NCI-H446 treated with DMSO at 0.1 percent for 48 hours (cell line): ENCODE data around the gene SMKR1.
A peak's percentile ranks its signal among the peaks of the same experiment; 100 is the strongest.
"Not testable (repeated sequence)": the region's sequence is repeated elsewhere in the genome, so short reads cannot be mapped to it uniquely, and the experiment has no call there.

Experiments used
- DNase-seq: peaks from one replicate; lab custom pipeline; 2025; lab: John Stamatoyannopoulos, UW

SMKR1 gene

DNA sequence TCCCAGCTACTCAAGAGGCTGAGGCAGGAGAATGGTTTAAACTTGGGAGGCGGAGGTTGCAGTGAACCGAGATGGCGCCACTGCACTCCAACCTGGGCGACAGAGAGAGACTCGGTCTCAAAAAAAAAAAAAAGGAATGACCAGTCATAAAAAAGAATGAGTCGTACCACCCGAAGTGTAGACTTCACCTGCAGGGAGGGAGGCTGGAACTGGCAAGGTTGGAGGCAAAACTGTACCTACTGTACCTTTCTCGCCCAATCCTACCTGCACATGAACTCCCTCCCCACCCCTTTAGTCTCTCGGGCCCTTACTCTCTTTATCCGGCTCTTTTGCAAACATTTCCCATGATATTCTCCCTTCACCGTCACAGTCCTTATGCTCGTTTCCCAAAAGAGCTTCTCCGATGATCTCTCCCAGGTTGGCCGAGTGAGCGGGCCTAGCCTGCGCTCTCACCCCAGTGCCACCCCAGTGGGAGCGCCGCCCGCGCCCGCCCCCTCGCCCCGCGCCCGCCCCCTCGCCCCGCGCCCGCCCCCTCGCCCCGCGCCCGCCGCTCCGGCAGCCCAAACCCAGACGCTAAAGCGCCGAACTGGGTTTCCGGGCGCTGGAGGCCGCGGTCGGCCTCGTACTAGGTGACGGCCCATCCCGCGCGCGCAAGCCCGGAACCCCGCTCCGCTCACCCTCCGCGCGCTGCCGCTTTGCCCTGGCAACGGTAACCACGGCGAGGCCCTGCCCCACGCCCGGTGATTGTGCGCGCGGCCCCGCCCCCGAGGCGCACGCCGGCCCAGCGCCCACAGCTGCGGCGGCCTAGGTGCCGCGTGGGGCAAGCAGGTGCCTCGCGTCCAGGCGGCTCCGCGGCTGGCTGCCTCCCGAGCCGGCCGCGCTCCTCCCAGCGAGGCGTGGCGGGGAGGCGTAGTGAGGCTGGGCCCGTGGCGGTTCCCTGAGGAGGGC is at the start of gene SMKR1:
TSS of gene SMKR1 (plus strand) at position 772 of the 948 bp plus-strand sequence. CDS start 294 bp downstream, outside the sequence.
- DNase-seq: peak; percentile 1

DNA sequence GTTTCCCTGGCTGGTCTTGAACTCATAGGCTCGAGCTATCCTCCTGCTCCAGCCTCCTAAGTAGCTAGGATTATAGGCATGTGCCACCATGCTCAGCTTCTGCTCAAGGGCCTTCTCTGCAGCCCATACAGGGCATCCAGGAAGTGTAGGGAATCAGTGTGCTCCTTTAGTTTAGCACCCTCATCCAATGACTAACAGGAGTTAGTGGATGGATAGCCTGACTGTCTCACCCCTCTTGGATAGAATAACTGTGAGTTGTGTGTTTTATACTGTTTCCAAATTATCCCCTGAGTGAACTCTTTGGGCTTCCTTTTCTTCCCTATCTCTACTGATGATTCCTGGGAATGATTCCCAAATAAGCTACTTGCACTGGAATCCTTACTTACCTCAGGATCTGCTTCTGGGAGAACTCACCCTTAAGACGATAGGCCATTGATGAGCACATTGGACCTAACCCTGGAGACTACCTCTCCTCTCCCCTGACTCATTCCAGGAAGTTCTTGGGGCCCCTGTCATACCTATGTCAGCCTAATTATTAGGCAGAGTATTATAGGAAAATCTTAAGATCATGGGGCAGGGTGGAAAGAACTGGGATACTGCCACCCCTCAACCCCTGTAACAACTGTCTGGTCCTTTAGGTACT is 49.6 kb upstream of the SMKR1 start:
- no peak for DNase-seq

DNA sequence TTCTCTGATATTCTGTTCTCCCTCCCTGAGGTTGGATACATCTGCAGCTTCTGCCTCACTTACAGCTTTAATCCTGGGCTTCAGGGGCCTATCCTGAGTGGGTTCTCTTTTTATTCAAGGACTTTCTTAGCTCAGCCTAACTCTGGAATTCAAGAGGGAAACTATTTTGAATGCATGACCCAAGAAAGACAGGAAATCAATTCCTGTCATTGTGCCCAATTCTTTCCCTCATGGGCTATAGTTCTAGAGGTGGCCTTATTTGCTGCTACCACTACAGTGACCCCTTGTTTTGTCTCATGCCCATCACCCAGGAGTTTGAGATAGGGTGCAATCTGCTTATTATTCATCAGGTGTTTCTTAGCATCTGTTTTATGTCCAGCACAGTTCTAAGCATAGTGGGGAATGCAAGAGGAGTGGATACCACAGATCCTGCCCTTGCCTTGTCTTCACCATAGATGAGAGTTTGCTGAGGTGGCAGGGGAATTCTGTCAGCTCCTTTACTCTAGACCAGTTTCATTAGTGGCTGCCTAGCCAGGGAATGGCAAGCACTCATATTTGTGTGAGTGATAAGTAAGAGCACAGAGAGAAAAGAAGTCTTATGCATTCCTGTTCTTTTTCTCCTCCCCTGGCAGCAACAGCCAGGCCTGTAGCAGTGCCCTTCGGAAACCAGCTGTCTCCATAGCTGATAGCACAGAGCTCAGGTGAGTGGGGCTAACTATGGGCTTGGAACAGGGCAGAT is 48.7 kb upstream of the SMKR1 start:
- no peak for DNase-seq

- DNase-seq: no peak
Observed at GRCh38 chr7:129454249-129454551, 48.1 kb upstream of the SMKR1 start.

- DNase-seq: no peak
Observed at GRCh38 chr7:129456421-129456820, 45.9 kb upstream of the SMKR1 start.

GRCh38 chr7:129457101-129457500 is 45.2 kb upstream of the SMKR1 start:
- DNase-seq: no peak

- no peak for DNase-seq
Observed at GRCh38 chr7:129458171-129458570, 44.2 kb upstream of the SMKR1 start.

DNA sequence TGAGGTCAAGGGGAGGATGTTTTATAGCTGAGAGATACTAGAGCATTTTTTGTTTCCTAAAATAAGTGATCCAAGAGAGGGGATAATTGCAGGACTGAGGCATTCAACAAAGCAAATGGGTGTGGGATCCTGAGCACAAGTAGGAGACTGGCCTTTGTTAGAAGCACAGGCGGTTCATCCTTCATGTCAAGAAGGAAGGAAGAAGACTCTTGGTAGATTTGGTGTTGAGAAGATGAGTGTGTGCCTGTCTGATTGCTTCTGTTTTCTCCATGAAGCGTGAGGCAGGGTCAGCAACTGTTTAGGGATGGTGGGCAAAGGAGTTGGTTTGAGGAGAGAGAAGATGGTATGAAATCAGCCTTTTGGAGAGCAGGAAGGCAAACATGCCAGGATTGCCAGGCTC is 40.5 kb upstream of the SMKR1 start:
- no peak for DNase-seq

DNA sequence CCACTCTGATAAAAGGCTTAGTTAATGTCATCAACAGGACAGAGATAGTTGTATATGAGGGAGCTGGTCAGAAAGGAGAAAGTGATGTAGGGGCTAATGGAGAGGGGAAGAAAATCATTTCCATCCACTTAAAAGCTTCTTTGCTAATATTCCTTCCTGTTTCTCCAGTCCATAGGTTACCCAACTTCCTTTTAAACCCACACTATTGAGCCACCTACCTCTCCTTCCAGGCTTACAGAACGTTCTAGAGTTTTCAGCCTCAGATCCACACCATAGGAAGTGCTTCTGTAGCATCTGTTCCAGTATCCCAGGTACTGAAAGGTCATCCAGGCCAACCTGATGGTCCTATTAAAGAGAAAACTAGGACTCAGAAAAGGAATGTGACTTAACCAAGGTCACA is 39.9 kb upstream of the SMKR1 start:
- no peak for DNase-seq

DNA sequence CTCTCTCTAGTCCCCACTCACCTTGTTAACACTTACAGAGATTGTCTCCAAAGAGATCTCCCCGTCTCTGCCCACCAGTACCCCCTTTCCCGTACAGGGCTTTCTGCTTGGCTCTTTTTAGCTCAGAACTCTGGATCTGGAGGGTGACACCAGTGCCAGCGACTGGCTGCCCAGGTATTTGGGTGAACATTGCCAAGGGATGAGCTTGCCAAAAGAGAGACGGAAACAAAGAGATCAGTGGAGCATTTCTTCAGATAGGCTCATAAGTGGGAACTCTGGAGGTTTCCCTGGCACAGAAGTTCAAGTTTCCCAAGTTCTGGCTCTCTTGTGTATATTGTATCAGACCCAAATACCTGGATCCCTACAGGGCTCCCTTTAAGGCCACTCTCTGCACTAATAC is 38.1 kb upstream of the SMKR1 start:
- no peak for DNase-seq

DNA sequence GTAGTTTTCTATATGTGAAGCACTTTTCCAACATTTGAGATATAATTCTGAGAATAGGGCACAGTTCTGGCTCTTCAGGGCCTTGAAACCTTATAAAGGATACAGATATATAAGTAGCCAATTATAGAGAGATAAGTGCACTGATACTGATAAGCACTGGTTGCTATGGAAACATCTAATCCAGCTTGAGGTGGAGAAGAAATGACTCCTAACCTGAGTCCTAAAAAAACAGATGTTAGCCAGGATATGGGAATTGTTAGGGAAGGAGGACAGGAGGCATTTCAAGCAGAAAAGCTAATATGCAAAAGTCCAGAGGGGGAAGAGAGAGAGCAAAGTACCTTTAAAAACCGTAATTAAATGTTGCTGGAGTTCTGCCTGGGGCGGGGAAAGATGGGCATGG is 37.3 kb upstream of the SMKR1 start:
- DNase-seq: no peak

- DNase-seq: no peak
Observed at GRCh38 chr7:129466796-129467195, 35.5 kb upstream of the SMKR1 start.

GRCh38 chr7:129468087-129468486 is 34.2 kb upstream of the SMKR1 start:
- no peak for DNase-seq

DNA sequence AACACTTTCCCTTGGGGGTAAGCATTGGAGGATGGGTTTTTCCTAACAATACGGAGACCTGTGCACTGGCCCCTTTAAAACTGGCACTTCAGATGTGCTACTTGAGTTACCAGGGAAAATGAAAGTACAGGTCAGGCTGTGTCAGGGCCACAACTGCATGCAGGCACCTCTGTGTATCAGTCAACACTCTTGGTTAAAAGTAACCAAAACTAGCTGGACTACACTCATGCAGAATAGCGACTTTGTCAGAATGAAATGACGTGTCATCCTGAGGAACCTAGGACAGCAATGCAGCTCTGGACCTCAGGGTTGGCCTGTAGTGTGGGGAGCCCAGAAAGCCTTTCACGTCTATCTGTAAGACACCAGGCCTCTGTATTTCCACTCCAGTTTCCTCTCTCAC is 33.8 kb upstream of the SMKR1 start:
- DNase-seq: no peak

DNA sequence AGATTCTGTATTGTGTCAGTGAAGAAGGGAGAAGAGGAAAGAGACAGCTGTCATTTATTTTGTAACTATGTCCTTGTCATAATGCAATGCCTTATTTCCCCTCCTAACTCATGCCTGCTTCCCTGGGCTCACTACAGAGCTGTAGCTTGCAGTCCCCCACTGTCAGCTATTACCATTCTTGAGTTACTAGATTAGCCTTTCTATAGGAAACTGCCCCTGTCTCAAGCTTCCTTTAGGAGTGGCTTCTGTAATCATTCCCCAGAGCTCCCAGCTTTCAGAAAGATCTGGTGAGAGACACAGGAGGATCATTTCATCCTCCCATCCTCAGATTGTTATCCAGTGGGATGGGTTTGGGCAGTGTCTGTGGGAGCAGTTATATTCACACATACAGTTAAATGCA is 32.4 kb upstream of the SMKR1 start:
- no peak for DNase-seq

- DNase-seq: no peak
Observed at GRCh38 chr7:129470411-129470810, 31.9 kb upstream of the SMKR1 start.

- no peak for DNase-seq
Observed at GRCh38 chr7:129471402-129471827, 30.9 kb upstream of the SMKR1 start.

DNA sequence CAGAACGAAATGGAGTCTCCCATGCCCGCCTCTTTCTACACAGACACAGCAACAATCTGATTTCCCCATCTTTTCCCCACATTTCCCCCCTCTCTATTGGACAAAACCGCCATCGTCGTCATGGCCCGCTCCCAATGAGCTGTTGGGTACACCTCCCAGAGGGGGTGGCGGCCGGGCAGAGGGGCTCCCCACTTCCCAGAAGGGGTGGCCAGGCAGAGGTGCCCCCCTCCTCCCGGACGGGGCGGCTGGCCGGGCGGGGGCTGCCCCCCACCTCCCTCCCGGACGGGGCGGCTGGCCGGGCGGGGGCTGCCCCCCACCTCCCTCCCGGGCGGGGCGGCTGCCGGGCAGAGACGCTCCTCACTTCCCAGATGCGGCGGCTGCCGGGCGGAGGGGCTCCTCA is 26.4 kb upstream of the SMKR1 start:
- not testable (repeated sequence) for DNase-seq

DNA sequence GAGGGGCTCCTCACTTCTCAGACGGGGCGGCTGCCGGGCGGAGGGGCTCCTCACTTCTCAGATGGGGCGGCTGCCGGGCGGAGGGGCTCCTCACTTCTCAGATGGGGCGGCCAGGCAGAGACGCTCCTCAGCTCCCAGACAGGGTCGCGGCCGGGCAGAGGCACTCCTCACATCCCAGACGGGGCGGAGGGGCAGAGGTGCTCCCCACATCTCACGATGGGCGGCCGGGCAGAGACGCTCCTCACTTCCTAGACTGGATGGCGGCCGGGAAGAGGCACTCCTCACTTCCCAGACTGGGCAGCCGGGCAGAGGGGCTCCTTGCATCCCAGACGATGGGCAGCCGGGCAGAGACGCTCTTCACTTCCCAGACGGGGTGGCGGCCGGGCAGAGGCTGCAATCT is 25.9 kb upstream of the SMKR1 start:
- DNase-seq: not testable (repeated sequence)

- no peak for DNase-seq
Observed at GRCh38 chr7:129479831-129480230, 22.5 kb upstream of the SMKR1 start.

DNA sequence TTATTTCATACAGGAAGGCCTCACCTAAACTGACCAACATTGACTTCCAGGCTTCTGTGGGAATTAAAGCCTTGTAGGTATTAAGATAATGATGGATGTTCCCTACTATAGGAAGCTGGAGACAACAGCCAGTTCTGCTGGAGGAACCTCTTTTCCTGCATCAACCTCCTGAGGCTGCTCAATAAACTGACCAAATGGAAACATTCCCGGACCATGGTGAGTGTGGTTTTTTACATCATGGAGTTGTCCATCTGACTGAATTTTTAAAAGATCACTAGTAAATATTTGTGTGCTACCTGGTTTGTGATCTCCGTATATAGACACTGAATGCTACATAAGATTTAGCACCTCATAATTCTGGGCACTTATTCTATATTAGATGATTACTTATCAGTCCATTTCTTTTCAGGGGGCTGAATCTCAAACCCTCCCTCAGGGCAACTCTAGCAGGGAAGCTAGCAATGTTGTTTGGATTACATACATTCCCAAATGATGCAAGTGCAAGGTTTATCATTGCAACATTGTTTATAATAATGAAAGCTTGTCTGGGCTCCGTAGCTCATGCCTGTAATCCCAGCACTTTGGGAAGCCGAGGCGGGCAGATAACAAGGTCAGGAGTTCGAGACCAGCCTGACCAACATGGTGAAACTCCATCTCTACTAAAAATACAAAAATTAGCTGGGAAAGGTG is 21.5 kb upstream of the SMKR1 start:
- no peak for DNase-seq

DNA sequence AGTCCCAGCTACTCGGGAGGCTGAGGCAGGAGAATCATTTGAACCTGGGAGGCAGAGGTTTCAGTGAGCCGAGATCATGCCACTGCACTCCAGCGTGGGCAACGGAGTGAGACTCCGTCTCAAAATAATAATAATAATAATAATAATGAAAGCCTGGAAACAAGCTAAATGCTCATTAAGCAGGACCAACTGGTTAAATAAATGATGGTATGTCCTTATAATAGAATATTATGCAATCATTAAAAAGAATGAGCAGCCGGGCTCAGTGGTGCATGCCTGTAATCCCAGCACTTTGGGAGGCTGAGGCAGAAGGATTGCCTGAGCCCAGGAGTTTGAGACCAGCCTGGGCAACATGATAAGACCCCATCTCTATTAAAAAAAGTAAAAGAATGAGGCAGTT is 21.0 kb upstream of the SMKR1 start:
- DNase-seq: not testable (repeated sequence)
